H1 (cell line): ENCODE data around the gene DRC7. TPM values are rescaled to one million over a fixed set of nuclear protein-coding genes. Genes with fewer than 3 reads are reported as not detected.

Source experiments
- BACH1 ChIP-seq: IDR thresholded peaks from 2 replicates; pipeline ENCODE4 v1.6.1; 2012; ENCODE audit warnings: low read length, improper control_type of control experiment
- FOSL1 ChIP-seq: IDR thresholded peaks from 2 replicates; pipeline ENCODE4 v1.6.1; 2011; ENCODE audit warnings: mild to moderate bottlenecking, low read depth, low read length, moderate library complexity; ENCODE audit not compliant: insufficient read depth
- POU5F1 ChIP-seq: IDR thresholded peaks from 2 replicates; pipeline ENCODE4 v1.6.1; 2011; ENCODE audit warnings: low read depth, mild to moderate bottlenecking, low read length, moderate library complexity
- RAD21 ChIP-seq, 2 experiments: IDR thresholded peaks in 1 of 2; conservative IDR thresholded peaks in 1 of 2; 2 replicates each; pipeline ENCODE4 v1.6.1; 2011; ENCODE audit warnings: low read depth in 2 of 2, low read length in 2 of 2, improper control_type of control experiment in 1 of 2, inconsistent platforms in 1 of 2, mild to moderate bottlenecking in 1 of 2, moderate library complexity in 1 of 2
- TAF7 ChIP-seq: optimal IDR thresholded peaks from 2 replicates; pipeline ENCODE3; 2011; ENCODE audit warnings: low read depth, mild to moderate bottlenecking, inconsistent platforms, low read length, moderate library complexity, borderline replicate concordance
- USF2 ChIP-seq: IDR thresholded peaks from 2 replicates; pipeline ENCODE4 v1.6.1; 2011; ENCODE audit warnings: low read length, improper control_type of control experiment
- polyA plus RNA-seq, 7 experiments: library from polyadenylated mRNA; depleted of rRNA in 3 of 7; stranded (reverse) in 5 of 7; unstranded in 2 of 7; fragments of >200 nt in 5 of 7; fragments of 200-250 nt in 2 of 7; gene quantifications; 1 replicate in 5 of 7; 2 replicates in 1 of 7; 4 replicates in 1 of 7; pipeline versions ENCODE4 v1.2.1 to v1.2.3, GENCODE V29; 2011 to 2013; ENCODE audit warnings: missing spikeins in 2 of 7, mixed read lengths in 2 of 7
- total RNA-seq: library from RNA; stranded (reverse); fragmentation: NEBNext Ultra II Directional; extraction: Animal tissue kit (Norgen Biotek cat#: 25700); gene quantifications from 2 replicates; pipeline ENCODE4 v1.2.1, GENCODE V29; 2021

Gene DRC7
- total and polyA plus RNA-seq, 2 of the 8 experiments (the other 6 are each of a cell fraction or from before 2014, with no cell fraction given): 0.14 TPM; not detected in 1

GRCh38 chr16:57663917-57664661 is 30.5 kb upstream of the DRC7 start (continued):
- TF ChIP-seq POU5F1: no peak
- no peak for TF ChIP-seq USF2
- TF ChIP-seq BACH1: no peak
- no peak for TF ChIP-seq FOSL1
- TF ChIP-seq RAD21 (IDR thresholded peaks at IDR 0.05 in 1 of 2, conservative IDR thresholded peaks at IDR 0.05 in 1 of 2; ENCODE audit: low read depth in 2 of 2, low read length in 2 of 2): peak; percentile 27 to 34; a peak in 3 of 4 replicates
- TF ChIP-seq TAF7: no peak
